ENCODE measurements around the gene BLMH. TPM values are rescaled to one million over a fixed set of nuclear protein-coding genes. Genes with fewer than 3 reads are reported as not detected.

The BLMH gene
- total and polyA plus RNA-seq, 10 of the 15 experiments (the other 5 are each of a cell fraction or from before 2014, with no cell fraction given) = 16.1 to 63.9 (median 54.0) TPM

DNA sequence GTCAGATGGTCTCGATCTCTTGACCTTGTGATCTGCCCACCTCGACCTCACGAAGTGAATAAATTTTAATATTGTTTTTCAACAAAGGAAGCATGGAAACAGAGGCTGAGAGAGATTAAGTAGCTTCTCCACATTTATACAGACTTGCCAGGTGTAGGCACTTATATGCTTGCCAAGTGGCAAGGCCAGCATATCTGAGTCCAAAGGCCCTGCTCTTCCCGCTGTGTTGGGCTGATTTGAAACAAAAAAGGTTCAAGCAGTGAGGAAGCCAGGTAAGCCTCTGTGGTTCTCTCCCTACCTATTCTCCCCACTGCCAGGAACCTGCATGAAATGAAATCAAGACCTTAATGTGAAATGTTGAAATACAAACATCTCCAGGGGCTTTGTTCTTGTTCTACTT, 48.7 kb downstream of the BLMH start:
- RAD21 ChIA-PET (ENCODE audit: unreplicated experiment) = interaction anchor here (1.5 kb wide), 1 partner anchor 90 kb away, joined by 3 read pairs; the partner anchor contains the start of gene TMIGD1
- BruUV-seq (replicated peaks) = no TSS peak
- DNase-seq (ENCODE audit: low read depth, low spot score) (no peak), ATAC-seq (no peak), FAIRE-seq (no peak)
- peaks cover 3% of the 10 kb centered on the region; the same call in 1 of the 2 replicates for H3K4me1 ChIP-seq (ENCODE audit: control insufficient read depth, insufficient read depth, low read length)
- no peaks in the 10 kb centered on the region for H3K79me2 ChIP-seq (ENCODE audit: control insufficient read depth, insufficient read depth, low read length)
- no peaks in the 10 kb centered on the region for H3K27me3 ChIP-seq (replicated peaks in 1 of 2; ENCODE audit: control insufficient read depth in 2 of 2, insufficient read depth in 2 of 2, low read length in 1 of 2)
- H3K4me3 ChIP-seq = no peak overlapping the region
- WGBS (ENCODE audit: insufficient coverage, insufficient replicate concordance, low lambda C conversion rate, missing lambda C conversion rate) = 99% methylated on average over 4 of the region's 4 CpGs
- no peak overlapping the region for H3K4me2 ChIP-seq (ENCODE audit: control insufficient read depth, insufficient read depth)
- intact Hi-C loops (cut with micrococcal nuclease; ENCODE audit: unreplicated experiment) (no loop called here), in situ Hi-C loops (cut with MboI) (no loop called here)
- H3K27ac ChIP-seq (ENCODE audit: control insufficient read depth, insufficient read depth) = no peak overlapping the region
- H3K9ac ChIP-seq (ENCODE audit: control insufficient read depth, insufficient read depth, low read length) = no peak overlapping the region
- POLR2A ChIA-PET = no interaction called here
- H3K36me3 ChIP-seq (ENCODE audit: control insufficient read depth in 2 of 2, insufficient read depth in 2 of 2, low read length in 1 of 2) = peaks cover 0 to 5% of the 10 kb centered on the region in 2 experiments; a peak in 1 of 4 replicates
- TF ChIP-seq NBN (IDR thresholded peaks at IDR 0.05) (no peak), BHLHE40 (IDR thresholded peaks at IDR 0.05; ENCODE audit: borderline replicate concordance in 1 of 2, low read depth in 2 of 2, low read length in 1 of 2) (no peak), TBL1XR1 (IDR thresholded peaks at IDR 0.05; ENCODE audit: low read depth, low read length) (no peak), STAT3 (IDR thresholded peaks at IDR 0.05; ENCODE audit: low read depth, low read length) (no peak)
- H3K9me3 ChIP-seq (replicated peaks; ENCODE audit: control insufficient read depth, insufficient read depth, low read length) = no peaks in the 10 kb centered on the region; the same call in 2 of the 3 replicates
- CTCF ChIA-PET = interaction anchor here (1.5 to 4.7 kb wide), 3 partner anchors 93 to 138 kb away, joined by 4 to 26 read pairs (median 5); no protein-coding TSS in a partner anchor
- H2AFZ ChIP-seq (ENCODE audit: control insufficient read depth, low read depth, low read length) = no peak overlapping the region
- H4K20me1 ChIP-seq (ENCODE audit: control insufficient read depth, insufficient read depth) = no peaks in the 10 kb centered on the region
- SMC1A ChIA-PET (ENCODE audit: uncharacterized antibody, unreplicated experiment) = interaction anchor here (0.9 to 1.8 kb wide), 2 partner anchors 93 to 138 kb away, joined by 3 to 4 read pairs; no protein-coding TSS in a partner anchor

- WGBS (ENCODE audit: insufficient coverage, insufficient replicate concordance, low lambda C conversion rate, missing lambda C conversion rate) = 82% methylated on average over 6 of the region's 6 CpGs
- peaks cover 17% of the 10 kb centered on the region for H3K4me1 ChIP-seq (ENCODE audit: control insufficient read depth, insufficient read depth, low read length)
Observed at GRCh38 chr17:30241051-30241450, 50.7 kb downstream of the BLMH start.

More at GRCh38 chr17:30241051-30241450, 50.7 kb downstream of the BLMH start:
- in situ Hi-C loops (cut with MboI) = no loop called here
- Histone ChIP-seq H2AFZ (ENCODE audit: control insufficient read depth, low read depth, low read length) (no peak overlapping the region), H3K27ac (ENCODE audit: control insufficient read depth, insufficient read depth) (no peak overlapping the region), H3K36me3 (ENCODE audit: control insufficient read depth in 2 of 2, insufficient read depth in 2 of 2, low read length in 1 of 2) (no peaks in the 10 kb centered on the region), H3K27me3 (replicated peaks in 1 of 2; ENCODE audit: control insufficient read depth in 2 of 2, insufficient read depth in 2 of 2, low read length in 1 of 2) (no peaks in the 10 kb centered on the region), H3K9me3 (replicated peaks; ENCODE audit: control insufficient read depth, insufficient read depth, low read length) (no peaks in the 10 kb centered on the region; the same call in 2 of the 3 replicates), H4K20me1 (ENCODE audit: control insufficient read depth, insufficient read depth) (no peaks in the 10 kb centered on the region), H3K9ac (ENCODE audit: control insufficient read depth, insufficient read depth, low read length) (no peak overlapping the region), H3K4me3 (no peak overlapping the region), H3K4me2 (ENCODE audit: control insufficient read depth, insufficient read depth) (no peak overlapping the region), H3K79me2 (ENCODE audit: control insufficient read depth, insufficient read depth, low read length) (no peaks in the 10 kb centered on the region)
- BruUV-seq (replicated peaks) = no TSS peak
- ChIA-PET SMC1A (ENCODE audit: uncharacterized antibody, unreplicated experiment) (interaction anchor here (1.5 kb wide), 1 partner anchor 117 kb away, joined by 5 read pairs; no protein-coding TSS in a partner anchor), CTCF (interaction anchor here (0.8 to 2.3 kb wide), 4 partner anchors 29 to 147 kb away, joined by 3 to 10 read pairs (median 5); no protein-coding TSS in a partner anchor), RAD21 (ENCODE audit: unreplicated experiment) (no interaction called here), POLR2A (no interaction called here)
- ATAC-seq (no peak), FAIRE-seq (no peak), DNase-seq (ENCODE audit: low read depth, low spot score) (no peak)
- intact Hi-C loops (cut with micrococcal nuclease; ENCODE audit: unreplicated experiment) = no loop called here
- TF ChIP-seq, protein P1, sequence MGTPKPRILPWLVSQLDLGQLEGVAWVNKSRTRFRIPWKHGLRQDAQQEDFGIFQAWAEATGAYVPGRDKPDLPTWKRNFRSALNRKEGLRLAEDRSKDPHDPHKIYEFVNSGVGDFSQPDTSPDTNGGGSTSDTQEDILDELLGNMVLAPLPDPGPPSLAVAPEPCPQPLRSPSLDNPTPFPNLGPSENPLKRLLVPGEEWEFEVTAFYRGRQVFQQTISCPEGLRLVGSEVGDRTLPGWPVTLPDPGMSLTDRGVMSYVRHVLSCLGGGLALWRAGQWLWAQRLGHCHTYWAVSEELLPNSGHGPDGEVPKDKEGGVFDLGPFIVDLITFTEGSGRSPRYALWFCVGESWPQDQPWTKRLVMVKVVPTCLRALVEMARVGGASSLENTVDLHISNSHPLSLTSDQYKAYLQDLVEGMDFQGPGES (IDR thresholded peaks at IDR 0.05) = no peak
- TF ChIP-seq BHLHE40 (IDR thresholded peaks at IDR 0.05; ENCODE audit: borderline replicate concordance in 1 of 2, low read depth in 2 of 2, low read length in 1 of 2) (no peak), HCFC1 (IDR thresholded peaks at IDR 0.05; ENCODE audit: low read length) (no peak), HDAC2 (IDR thresholded peaks at IDR 0.05) (no peak), IKZF1 (conservative IDR thresholded peaks at IDR 0.05) (no peak), YBX1 (IDR thresholded peaks at IDR 0.05) (no peak), SP1 (IDR thresholded peaks at IDR 0.05; ENCODE audit: low read depth, low read length) (no peak), MYB (IDR thresholded peaks at IDR 0.05; ENCODE audit: borderline replicate concordance, low read depth, low read length) (no peak), HDAC6 (IDR thresholded peaks at IDR 0.05; ENCODE audit: unreplicated experiment) (no peak), SMAD1 (IDR thresholded peaks at IDR 0.05; ENCODE audit: low read depth, partially characterized antibody) (no peak), CHD2 (IDR thresholded peaks at IDR 0.05; ENCODE audit: borderline replicate concordance, low read depth, low read length) (no peak), ZNF217 (IDR thresholded peaks at IDR 0.05) (no peak), ZBED1 (IDR thresholded peaks at IDR 0.05; ENCODE audit: borderline replicate concordance) (no peak)
- TF ChIP-seq, protein P2, sequence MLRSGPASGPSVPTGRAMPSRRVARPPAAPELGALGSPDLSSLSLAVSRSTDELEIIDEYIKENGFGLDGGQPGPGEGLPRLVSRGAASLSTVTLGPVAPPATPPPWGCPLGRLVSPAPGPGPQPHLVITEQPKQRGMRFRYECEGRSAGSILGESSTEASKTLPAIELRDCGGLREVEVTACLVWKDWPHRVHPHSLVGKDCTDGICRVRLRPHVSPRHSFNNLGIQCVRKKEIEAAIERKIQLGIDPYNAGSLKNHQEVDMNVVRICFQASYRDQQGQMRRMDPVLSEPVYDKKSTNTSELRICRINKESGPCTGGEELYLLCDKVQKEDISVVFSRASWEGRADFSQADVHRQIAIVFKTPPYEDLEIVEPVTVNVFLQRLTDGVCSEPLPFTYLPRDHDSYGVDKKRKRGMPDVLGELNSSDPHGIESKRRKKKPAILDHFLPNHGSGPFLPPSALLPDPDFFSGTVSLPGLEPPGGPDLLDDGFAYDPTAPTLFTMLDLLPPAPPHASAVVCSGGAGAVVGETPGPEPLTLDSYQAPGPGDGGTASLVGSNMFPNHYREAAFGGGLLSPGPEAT (IDR thresholded peaks at IDR 0.05; ENCODE audit: low read depth) = no peak

All from GM12878 (cell line).